H9 (cell line): Measurements from ENCODE around the gene PEPD. TPM values are rescaled to one million over a fixed set of nuclear protein-coding genes. Genes with fewer than 3 reads are reported as not detected.

Experiments used
- DNase-seq: peaks from one replicate; pipeline ENCODE4 v3.0.0-alpha.2; 2017
- H2AFZ ChIP-seq: one replicate; pipeline ENCODE4 v1.6.1; 2013; ENCODE audit warnings: mild to moderate bottlenecking, low read length, control low read depth, moderate library complexity
- H2AK5ac ChIP-seq: 2 replicates; pipeline ENCODE4 v1.6.1; 2013; ENCODE audit warnings: low read length, control low read depth, mixed read lengths; ENCODE audit not compliant: insufficient read length
- H2BK120ac ChIP-seq: one replicate; pipeline ENCODE4 v1.6.1; 2013; ENCODE audit warnings: low read depth, mild to moderate bottlenecking, low read length, control low read depth, inconsistent platforms; ENCODE audit not compliant: poor library complexity, severe bottlenecking
- H2BK12ac ChIP-seq: 2 replicates; pipeline ENCODE4 v1.6.1; 2013; ENCODE audit warnings: low read length, control low read depth, mixed read lengths, low read depth; ENCODE audit not compliant: insufficient read length
- H2BK15ac ChIP-seq: 2 replicates; pipeline ENCODE4 v1.6.1; 2013; ENCODE audit warnings: low read depth, low read length, control low read depth
- H2BK20ac ChIP-seq: one replicate; pipeline ENCODE4 v1.6.1; 2013; ENCODE audit warnings: low read depth, mild to moderate bottlenecking, low read length, control low read depth, inconsistent platforms; ENCODE audit not compliant: poor library complexity, severe bottlenecking
- H2BK5ac ChIP-seq: 2 replicates; pipeline ENCODE4 v1.6.1; 2013; ENCODE audit warnings: low read length, control low read depth, mixed read lengths; ENCODE audit not compliant: insufficient read length
- H3K14ac ChIP-seq: 2 replicates; pipeline ENCODE4 v1.6.1; 2013; ENCODE audit warnings: low read length, control low read depth; ENCODE audit not compliant: insufficient read depth
- H3K18ac ChIP-seq: 2 replicates; pipeline ENCODE4 v1.6.1; 2013; ENCODE audit warnings: low read depth, mild to moderate bottlenecking, mixed read lengths, low read length, control low read depth; ENCODE audit not compliant: insufficient read length
- H3K23ac ChIP-seq: 2 replicates; pipeline ENCODE4 v1.6.1; 2013; ENCODE audit warnings: low read length, control low read depth, mixed read lengths, low read depth; ENCODE audit not compliant: insufficient read length
- H3K23me2 ChIP-seq: 2 replicates; pipeline ENCODE4 v1.6.1; 2013; ENCODE audit warnings: low read depth, mild to moderate bottlenecking, mixed read lengths, low read length, control low read depth; ENCODE audit not compliant: insufficient read length, poor library complexity, severe bottlenecking
- H3K27ac ChIP-seq: 2 replicates; pipeline ENCODE4 v1.5.1; 2013; ENCODE audit warnings: low read length, control low read depth, mixed read lengths, low read depth; ENCODE audit not compliant: insufficient read length
- H3K27me3 ChIP-seq: 2 replicates; pipeline ENCODE4 v1.6.1; 2013; ENCODE audit warnings: low read length, control low read depth, inconsistent platforms; ENCODE audit not compliant: insufficient read depth
- H3K4ac ChIP-seq: 2 replicates; pipeline ENCODE4 v1.6.1; 2013; ENCODE audit warnings: low read depth, mild to moderate bottlenecking, control low read depth, inconsistent platforms, low read length, moderate library complexity
- H3K4me1 ChIP-seq: 2 replicates; pipeline ENCODE4 v1.6.1; 2013; ENCODE audit warnings: low read length, control low read depth, inconsistent platforms; ENCODE audit not compliant: insufficient read depth
- H3K4me2 ChIP-seq: 2 replicates; pipeline ENCODE4 v1.6.1; 2013; ENCODE audit warnings: low read length, control low read depth, mixed read lengths; ENCODE audit not compliant: insufficient read length, insufficient read depth
- H3K56ac ChIP-seq: 2 replicates; pipeline ENCODE4 v1.6.1; 2013; ENCODE audit warnings: low read depth, mild to moderate bottlenecking, mixed read lengths, low read length, control low read depth; ENCODE audit not compliant: insufficient read length
- H3K79me1 ChIP-seq: 2 replicates; pipeline ENCODE4 v1.6.1; 2013; ENCODE audit warnings: low read depth, mild to moderate bottlenecking, moderate library complexity, low read length, control low read depth, inconsistent platforms; ENCODE audit not compliant: insufficient read depth, poor library complexity, severe bottlenecking
- H3K79me2 ChIP-seq: 2 replicates; pipeline ENCODE4 v1.6.1; 2013; ENCODE audit warnings: low read length, control low read depth, inconsistent platforms; ENCODE audit not compliant: insufficient read depth
- H3K9ac ChIP-seq: 2 replicates; pipeline ENCODE4 v1.6.1; 2013; ENCODE audit warnings: low read length, control low read depth, mixed read lengths; ENCODE audit not compliant: insufficient read length; ENCODE audit errors: extremely low read depth
- H3K9me3 ChIP-seq: one replicate; pipeline ENCODE4 v1.6.1; 2013; ENCODE audit warnings: low read depth, low read length, inconsistent platforms; ENCODE audit not compliant: control insufficient read depth
- H3T11ph ChIP-seq: one replicate; pipeline ENCODE4 v1.6.1; 2013; ENCODE audit warnings: mild to moderate bottlenecking, low read length, control low read depth, inconsistent platforms
- H4K20me1 ChIP-seq: one replicate; pipeline ENCODE4 v1.6.1; 2013; ENCODE audit not compliant: control insufficient read depth, insufficient read length, insufficient read depth
- H4K5ac ChIP-seq: 2 replicates; pipeline ENCODE4 v1.6.1; 2013; ENCODE audit warnings: low read depth, mild to moderate bottlenecking, mixed read lengths, low read length, control low read depth; ENCODE audit not compliant: insufficient read length
- H4K8ac ChIP-seq: replicated peaks from 2 replicates; pipeline ENCODE4 v1.6.1; 2013; ENCODE audit warnings: low read length, control low read depth, mixed read lengths, low read depth; ENCODE audit not compliant: insufficient read length
- H4K91ac ChIP-seq: 2 replicates; pipeline ENCODE4 v1.6.1; 2013; ENCODE audit warnings: low read depth, mild to moderate bottlenecking, moderate library complexity, mixed read lengths, low read length, control low read depth; ENCODE audit not compliant: insufficient read length
- H3K27ac Mint-ChIP-seq, 3 experiments: 2 replicates in 2 of 3; 3 replicates in 1 of 3; pipeline ENCODE4 v1.8.0; 2020 to 2021; ENCODE audit warnings: mixed read lengths in 3 of 3, mild to moderate bottlenecking in 1 of 3, moderate library complexity in 1 of 3
- H3K27me3 Mint-ChIP-seq: 2 replicates; pipeline ENCODE4 v1.8.0; 2021; ENCODE audit warnings: low read depth, mild to moderate bottlenecking, moderate library complexity, mixed read lengths
- H3K36me3 Mint-ChIP-seq, 3 experiments: 2 replicates in 2 of 3; 3 replicates in 1 of 3; pipeline ENCODE4 v1.8.0; 2020 to 2021; ENCODE audit warnings: low read depth in 3 of 3, mixed read lengths in 3 of 3; ENCODE audit not compliant: insufficient read depth in 1 of 3
- H3K4me1 Mint-ChIP-seq, 2 experiments: 2 replicates each; pipeline ENCODE4 v1.8.0; 2020; ENCODE audit warnings: mixed read lengths in 2 of 2
- H3K4me3 Mint-ChIP-seq, 2 experiments: 2 replicates in 1 of 2; 3 replicates in 1 of 2; pipeline ENCODE4 v1.8.0; 2020 to 2021; ENCODE audit warnings: mild to moderate bottlenecking in 2 of 2, mixed read lengths in 2 of 2, moderate library complexity in 1 of 2
- H3K9me3 Mint-ChIP-seq, 2 experiments: 2 replicates in 1 of 2; 3 replicates in 1 of 2; pipeline ENCODE4 v1.8.0; 2020; ENCODE audit warnings: mild to moderate bottlenecking in 2 of 2, mixed read lengths in 2 of 2, moderate library complexity in 1 of 2
- WGBS: extraction: QIAGEN DNeasy Blood & Tissue Kit; methylation state at CpG from one replicate; pipeline ENCODE4 v1.1.7; 2013; ENCODE audit warnings: missing lambda C conversion rate, low lambda C conversion rate, mixed read lengths; ENCODE audit not compliant: insufficient read length; ENCODE audit errors: extremely low coverage; 5-methylcytosine and 5-hydroxymethylcytosine counted together
- total RNA-seq: library from RNA; stranded (reverse); gene quantifications from 2 replicates; pipeline ENCODE4 v1.2.1, GENCODE V29; 2021
- TF ChIP-seq, protein P1 (sequence below): fragments of 200-600 bp; sonication (generic); conservative IDR thresholded peaks from 3 replicates; pipeline ENCODE4 v1.8.0; 2021; ENCODE audit warnings: antibody characterized with exemption, mild to moderate bottlenecking

The PEPD gene
- total RNA-seq, 1 experiment from 2014 or later: 52.8 TPM

DNA sequence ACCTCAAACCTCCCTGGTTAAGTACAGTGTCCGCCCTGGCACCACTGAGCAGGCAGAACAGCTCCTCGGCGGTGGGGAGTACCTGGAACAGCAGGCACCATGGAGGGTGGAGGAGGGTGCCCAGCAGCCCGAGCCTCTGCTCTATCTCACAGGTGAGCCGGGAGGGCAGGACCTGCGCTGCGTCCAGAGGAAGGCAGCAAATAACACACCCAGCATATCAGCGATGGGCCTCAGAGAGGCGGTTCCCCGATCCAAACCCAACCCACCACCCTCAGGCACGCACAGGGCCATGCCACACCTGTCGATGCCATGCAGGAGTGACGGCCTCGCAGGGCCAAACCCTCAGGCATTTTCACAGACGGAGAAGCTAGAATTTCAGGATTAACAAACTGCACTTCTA lies 11.8 kb downstream of the PEPD start:
- H3K18ac ChIP-seq: no peak overlapping the region
- no peak overlapping the region for H3K9ac ChIP-seq
- Mint-ChIP-seq H3K27ac (peak overlapping the region in 1 of 3 experiments; percentile 61; a peak in 1 of 7 replicates), H3K9me3 (no peaks in the 10 kb centered on the region; a peak in 1 of 5 replicates), H3K4me1 (peaks cover 18 to 19% of the 10 kb centered on the region in 2 experiments), H3K4me3 (no peak overlapping the region; a peak in 1 of 5 replicates), H3K27me3 (no peaks in the 10 kb centered on the region), H3K36me3 (no peaks in the 10 kb centered on the region; a peak in 2 of 7 replicates)
- no peak overlapping the region for H3K14ac ChIP-seq
- no peak overlapping the region for H4K5ac ChIP-seq
- no peak overlapping the region for H3K56ac ChIP-seq
- TF ChIP-seq, protein P1, sequence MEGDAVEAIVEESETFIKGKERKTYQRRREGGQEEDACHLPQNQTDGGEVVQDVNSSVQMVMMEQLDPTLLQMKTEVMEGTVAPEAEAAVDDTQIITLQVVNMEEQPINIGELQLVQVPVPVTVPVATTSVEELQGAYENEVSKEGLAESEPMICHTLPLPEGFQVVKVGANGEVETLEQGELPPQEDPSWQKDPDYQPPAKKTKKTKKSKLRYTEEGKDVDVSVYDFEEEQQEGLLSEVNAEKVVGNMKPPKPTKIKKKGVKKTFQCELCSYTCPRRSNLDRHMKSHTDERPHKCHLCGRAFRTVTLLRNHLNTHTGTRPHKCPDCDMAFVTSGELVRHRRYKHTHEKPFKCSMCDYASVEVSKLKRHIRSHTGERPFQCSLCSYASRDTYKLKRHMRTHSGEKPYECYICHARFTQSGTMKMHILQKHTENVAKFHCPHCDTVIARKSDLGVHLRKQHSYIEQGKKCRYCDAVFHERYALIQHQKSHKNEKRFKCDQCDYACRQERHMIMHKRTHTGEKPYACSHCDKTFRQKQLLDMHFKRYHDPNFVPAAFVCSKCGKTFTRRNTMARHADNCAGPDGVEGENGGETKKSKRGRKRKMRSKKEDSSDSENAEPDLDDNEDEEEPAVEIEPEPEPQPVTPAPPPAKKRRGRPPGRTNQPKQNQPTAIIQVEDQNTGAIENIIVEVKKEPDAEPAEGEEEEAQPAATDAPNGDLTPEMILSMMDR: no peak
- H4K20me1 ChIP-seq: no peaks in the 10 kb centered on the region
- DNase-seq: no peak
- no peak overlapping the region for H2BK20ac ChIP-seq
- WGBS: no CpG with 5 or more reads among the region's 15 CpGs
- H3T11ph ChIP-seq: no peak overlapping the region
- no peak overlapping the region for H4K8ac ChIP-seq
- H3K79me1 ChIP-seq: peaks cover under 1% of the 10 kb centered on the region
- H3K23ac ChIP-seq: no peak overlapping the region
- no peak overlapping the region for H2BK12ac ChIP-seq
- H2BK120ac ChIP-seq: no peak overlapping the region
- H4K91ac ChIP-seq: no peak overlapping the region
- H2BK5ac ChIP-seq: no peak overlapping the region
- no peaks in the 10 kb centered on the region; the same call in 1 of the 2 replicates for H3K79me2 ChIP-seq
- H2AK5ac ChIP-seq: no peak overlapping the region
- no peaks in the 10 kb centered on the region for H3K9me3 ChIP-seq
- no peak overlapping the region for H2AFZ ChIP-seq
- H2BK15ac ChIP-seq: no peak overlapping the region
- H3K23me2 ChIP-seq: no peaks in the 10 kb centered on the region
- H3K4me2 ChIP-seq: no peak overlapping the region
- H3K27ac ChIP-seq: no peak overlapping the region
- H3K4me1 ChIP-seq: no peaks in the 10 kb centered on the region; the same call in 1 of the 2 replicates
- no peak overlapping the region for H3K4ac ChIP-seq
- H3K27me3 ChIP-seq: no peaks in the 10 kb centered on the region
